ENCODE data around the gene MYLIP. TPM values are rescaled to one million over a fixed set of nuclear protein-coding genes. Genes with fewer than 3 reads are reported as not detected.

MYLIP gene
- total RNA-seq: 2.4 and 4.5 TPM in 2 replicates

DNA sequence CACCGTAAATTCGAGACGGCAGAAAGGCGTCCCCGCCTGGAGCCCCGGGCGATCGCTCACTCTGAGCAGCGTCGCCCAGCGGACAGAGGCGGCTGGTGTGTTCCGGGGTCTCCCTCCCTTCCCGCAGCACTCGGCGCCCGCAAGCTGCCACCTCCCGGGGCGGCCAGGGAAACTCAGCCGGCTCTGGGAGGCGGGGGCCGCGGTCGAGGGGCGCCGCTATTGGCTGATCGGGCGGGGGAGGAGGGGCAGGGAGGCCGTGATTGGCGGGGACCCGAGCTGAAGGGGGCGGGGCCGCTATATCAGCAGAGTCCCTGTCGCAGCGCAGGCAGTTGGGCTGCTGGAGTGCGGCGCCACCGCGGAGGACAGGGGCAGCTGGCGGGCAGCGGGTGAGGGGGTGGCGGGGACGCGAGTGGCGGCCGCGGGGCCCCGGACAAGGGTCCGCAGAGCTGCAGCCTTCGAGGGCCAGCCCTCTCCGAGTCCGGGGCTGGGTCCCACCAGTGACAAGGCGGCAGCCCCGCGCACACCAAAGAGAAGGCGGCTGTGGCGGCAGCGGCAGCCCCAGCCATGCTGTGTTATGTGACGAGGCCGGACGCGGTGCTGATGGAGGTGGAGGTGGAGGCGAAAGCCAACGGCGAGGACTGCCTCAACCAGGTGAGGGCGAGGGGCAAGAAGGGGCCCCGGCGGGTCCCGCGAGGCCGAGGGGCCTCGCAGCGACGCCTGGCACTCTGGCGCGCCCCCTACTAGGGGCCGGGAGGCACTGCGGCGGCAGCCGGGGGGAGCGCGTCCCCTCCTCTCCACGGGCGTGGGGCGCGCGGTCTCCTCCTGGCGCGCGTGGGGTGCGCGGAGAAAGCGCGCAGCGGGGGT, at the start of gene MYLIP:
Gene MYLIP (plus strand): TSS at position 328 of the 864 bp plus-strand sequence. CDS start 237 bp downstream, at position 565.

Other genes with a start within 250 kb of the MYLIP start
- 1.2 TPM in 1 of 2 replicates, not detected in the other for gene GMPR, start 109.5 kb downstream of the MYLIP start, total RNA-seq